ENCODE data around the gene VAV1. TPM values are rescaled to one million over a fixed set of nuclear protein-coding genes. Genes with fewer than 3 reads are reported as not detected.
"Not testable (repeated sequence)": the region's sequence is repeated elsewhere in the genome, so short reads cannot be mapped to it uniquely, and the experiment has no call there.

Gene VAV1
- total RNA-seq, 1 experiment from 2014 or later: not detected

DNA sequence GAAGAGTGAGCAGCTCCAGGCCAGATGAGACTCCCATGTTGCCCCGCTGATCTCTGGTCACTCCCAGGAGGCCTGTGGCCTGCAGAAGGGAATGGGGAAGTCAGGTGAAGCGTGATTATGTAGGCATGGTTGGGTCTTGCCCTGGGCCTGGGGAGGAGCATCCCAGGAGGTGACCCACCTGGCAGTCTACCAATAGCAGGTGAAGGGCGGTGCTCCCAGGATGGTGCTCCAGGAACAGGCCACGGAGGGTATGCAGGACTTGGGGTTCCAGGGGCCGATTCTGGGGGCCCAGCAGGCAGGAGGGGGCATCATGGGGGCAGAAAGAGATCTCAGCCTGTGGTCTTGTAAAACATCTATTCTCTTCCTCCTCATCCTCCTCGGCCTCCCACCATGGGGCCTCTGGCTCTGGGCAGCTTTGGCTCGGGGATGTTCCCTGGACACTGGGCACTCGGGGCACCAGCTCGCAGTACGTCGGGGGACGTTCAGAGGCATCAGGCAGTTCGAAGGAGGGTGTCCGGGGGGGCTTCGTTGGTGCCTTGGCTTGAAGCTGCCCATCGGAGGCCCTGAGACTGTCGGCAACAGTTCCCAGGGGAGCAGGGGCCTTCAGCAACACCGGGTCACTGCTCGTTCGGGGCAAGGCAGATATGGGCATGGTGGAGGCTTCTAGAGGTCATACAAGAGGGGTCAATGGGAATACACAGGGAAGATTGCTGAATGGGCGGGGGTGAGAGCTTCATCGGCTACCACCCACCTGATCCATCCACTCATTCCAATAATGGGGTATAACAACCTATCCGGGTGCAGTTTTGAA, 17.6 kb upstream of the VAV1 start:
- no peak for DNase-seq (ENCODE audit: low read depth)

DNA sequence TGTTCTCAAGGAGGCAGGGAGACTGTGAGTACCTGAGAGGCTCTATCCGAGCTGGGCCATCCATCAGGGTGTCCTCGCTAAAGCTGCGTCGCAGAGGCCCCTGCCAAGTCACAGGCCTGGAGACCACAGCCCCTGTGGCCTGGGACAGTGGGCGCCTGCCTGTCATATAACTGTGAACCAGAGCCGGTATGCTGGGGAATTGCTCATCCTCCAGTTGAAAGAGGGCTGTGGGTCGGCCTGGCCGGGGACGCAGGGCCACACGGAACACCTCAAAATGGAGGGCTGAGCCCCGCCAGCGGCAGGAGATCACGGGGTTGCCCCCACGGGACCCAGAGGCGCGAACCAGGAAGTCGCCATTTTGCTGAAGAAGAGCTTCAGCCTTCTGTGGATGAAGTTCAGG, 11.9 kb upstream of the VAV1 start:
- DNase-seq (ENCODE audit: low read depth): no peak

- peak; percentile 28 for DNase-seq (ENCODE audit: low read depth)
Measured at GRCh38 chr19:6761053-6761676, 11.3 kb upstream of the VAV1 start.

DNA sequence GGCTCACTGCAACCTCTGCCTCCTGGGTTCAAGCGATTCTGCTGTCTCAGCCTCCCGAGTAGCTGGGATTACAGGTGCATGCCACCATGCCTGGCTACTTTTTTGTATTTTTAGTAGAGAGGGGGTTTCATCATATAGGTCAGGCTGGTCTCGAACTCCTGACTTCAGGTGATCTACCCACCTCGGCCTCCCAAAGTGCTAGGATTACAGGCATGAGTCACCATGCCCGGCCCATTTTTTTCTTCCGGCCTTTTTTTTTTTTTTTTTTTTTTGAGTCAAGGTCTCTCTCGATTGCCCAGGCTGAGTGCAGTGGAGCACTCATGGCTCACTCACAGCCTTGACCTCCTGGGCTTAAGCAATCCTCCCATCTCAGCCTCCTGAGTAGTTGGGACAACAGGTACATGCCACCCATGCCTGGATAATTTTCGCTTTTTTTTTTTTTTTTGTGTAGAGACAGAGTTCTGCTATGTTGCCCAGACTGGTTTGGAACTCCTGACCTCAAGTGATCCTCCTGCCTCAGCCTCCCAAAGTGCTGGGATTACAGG, 10.2 kb upstream of the VAV1 start:
- DNase-seq (ENCODE audit: low read depth): not testable (repeated sequence)

DNA sequence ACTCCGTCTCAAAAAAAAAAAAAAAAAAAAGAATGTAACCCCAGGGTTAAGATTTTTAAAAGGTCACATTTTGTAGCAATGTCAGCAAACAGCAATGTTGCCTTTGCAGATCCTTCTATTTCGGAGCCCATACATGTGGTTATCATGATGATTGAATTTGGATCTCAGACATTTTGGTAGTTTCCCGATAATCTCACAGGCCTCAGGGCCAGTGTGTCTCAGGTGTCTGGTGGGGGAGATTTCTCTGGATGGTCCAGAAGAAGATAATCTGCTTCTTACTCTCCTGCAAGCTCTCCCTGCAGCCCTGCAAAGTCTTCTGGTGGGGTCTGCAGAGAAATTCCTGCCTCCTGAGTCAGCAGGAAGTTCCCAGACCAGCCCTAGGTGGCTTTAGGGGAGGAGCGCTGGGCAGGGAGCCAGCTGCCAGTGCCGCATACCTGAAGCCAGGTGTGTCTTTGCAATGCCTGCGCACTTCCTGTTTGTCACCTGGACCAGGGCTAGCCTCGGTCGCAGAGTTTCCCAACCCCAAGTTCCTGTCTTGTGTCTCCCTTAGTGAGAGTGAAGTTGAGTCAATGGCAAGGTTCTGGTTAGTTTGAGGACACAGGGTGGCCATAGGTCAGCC, 6.7 kb upstream of the VAV1 start:
- peak; percentile 41 for DNase-seq (ENCODE audit: low read depth)

GRCh38 chr19:6766357-6767080, 6.0 kb upstream of the VAV1 start:
- DNase-seq (ENCODE audit: low read depth): no peak

DNA sequence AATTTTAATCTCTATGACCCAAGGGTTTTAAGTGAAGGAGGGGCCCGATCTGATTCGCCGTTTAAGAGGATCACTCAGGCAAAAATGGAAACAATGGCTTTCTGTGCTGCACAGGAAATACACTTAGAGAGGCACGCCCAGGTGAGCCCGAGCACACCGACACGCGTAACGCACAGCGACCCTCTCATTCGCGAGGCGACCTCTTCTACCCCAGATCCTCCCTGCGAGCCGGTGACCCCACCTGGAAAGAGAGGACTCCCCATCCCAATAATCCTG, 5.5 kb upstream of the VAV1 start:
- no peak for DNase-seq (ENCODE audit: low read depth)

DNA sequence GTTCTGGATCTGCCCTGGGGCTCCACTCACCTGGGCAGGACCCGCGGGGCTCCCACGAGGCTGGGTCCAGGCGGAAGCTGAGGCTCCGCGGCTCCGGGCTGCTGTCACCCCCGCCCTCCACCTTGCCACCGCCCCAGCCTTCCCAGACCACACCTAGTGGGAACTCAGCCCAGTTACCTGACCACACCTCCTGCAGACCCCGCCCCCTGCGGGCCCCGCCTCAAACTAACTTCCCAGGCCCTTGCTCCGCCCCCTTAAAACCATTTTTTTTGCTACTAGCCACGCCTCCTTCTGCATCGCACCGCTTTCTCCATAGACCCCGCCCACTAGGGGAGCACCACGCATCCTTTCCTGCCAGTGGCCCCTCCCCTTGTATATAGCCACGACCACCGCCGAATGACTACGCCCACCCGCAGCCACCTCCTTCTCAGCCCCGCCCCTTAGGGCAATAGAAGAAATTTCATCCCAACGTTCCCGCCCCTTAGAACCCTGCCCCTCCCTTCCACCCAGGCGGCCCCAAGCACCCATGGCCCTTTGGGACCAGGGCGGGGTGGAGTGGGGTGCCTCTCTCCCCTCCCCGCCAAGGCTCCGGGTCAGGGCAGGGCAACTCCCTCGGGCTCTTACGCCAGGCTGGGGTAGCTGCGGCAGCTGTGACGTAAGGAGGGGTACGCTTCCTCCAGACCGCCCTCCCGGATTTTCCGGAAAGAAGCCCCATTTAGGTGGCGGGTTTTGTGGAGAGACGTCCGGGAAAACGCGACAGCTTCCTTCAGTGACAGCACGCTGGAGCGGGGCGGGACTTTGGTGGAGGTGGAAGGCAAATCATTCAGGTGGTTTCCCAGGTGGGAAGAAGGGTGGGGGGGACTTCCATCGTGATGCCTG, 4.9 kb upstream of the VAV1 start, which contains the start of gene SH2D3A:
Gene SH2D3A, minus strand, starts transcription at position 79 of the 879 bp plus-strand sequence. CDS start 3,687 bp downstream, outside the sequence.
- DNase-seq (ENCODE audit: low read depth): no peak

- no peak for DNase-seq (ENCODE audit: low read depth)
Measured at GRCh38 chr19:6768236-6768785, 4.2 kb upstream of the VAV1 start.

- no peak for DNase-seq (ENCODE audit: low read depth)
Measured at GRCh38 chr19:6769006-6769619, 3.4 kb upstream of the VAV1 start.

- DNase-seq (ENCODE audit: low read depth): not testable (repeated sequence)
Measured at GRCh38 chr19:6771648-6772027, 870 bp upstream of the VAV1 start.

DNA sequence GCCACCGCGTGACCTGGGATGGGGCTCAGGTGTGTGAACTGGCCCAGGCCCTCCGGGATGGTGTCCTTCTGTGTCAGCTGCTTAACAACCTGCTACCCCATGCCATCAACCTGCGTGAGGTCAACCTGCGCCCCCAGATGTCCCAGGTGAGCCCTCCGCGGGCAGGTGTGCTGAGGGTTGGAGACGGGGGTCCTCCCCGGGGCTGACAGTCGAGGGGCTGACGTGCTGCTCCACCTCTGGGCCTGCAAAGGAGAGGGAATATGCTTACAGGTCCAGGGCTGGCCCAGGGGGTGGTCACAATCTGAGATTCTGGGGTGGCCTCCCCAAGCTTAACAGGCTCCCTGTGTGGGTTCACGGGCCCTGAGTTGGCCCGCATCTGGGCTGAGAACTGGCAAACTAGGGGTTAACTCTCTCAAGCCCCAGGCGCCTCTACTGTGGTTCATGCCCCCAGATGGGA, 386 bp downstream of the VAV1 start:
- DNase-seq (ENCODE audit: low read depth): no peak

DNA sequence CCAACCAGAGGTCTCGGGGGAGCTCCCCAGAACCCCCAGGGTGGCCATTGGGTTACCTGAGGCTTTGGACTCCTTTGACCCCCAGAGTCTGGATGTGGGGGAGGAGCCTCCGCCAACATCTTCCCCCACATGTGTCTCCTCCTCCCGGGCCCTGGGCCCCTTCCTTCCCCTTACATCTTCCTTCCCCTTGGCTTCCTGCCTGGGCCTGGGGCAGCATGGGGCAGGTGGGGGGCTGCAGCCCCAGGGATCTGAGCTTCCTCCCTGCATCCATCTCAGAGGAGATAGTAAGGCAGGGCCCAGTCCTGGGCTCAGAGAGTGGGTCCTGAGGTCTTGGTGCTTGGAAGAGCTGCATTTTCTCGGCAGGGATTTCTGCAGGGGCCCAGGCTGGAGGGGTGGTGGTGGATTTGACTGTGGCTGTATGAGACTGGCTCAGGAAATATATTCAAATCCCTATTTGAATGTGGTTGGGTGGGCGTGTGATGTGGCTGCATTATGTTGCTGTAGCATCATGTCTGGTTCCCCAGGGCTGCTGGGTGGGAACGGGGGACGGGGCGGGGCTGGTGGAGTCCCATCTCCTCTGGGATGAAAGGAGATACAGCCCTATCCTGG, 919 bp downstream of the VAV1 start:
- no peak for DNase-seq (ENCODE audit: low read depth)

GRCh38 chr19:6774821-6775707, 2.6 kb downstream of the VAV1 start:
- no peak for DNase-seq (ENCODE audit: low read depth)

DNA sequence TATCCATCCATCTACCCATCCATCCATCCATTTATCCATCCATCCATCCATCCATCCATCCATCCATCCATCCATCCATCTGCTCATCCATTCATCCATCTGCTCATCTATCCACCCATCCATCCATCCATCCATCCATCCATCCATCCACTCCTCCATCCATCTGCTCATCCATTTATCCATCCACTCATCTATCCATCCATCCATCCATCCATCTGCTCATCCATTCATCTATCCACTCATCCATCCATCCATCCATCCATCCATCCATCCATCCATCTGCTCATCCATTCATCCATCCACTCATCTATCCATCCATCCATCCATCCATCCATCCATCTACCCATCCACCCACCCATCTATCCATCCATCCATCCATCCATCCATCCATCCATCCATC, 3.5 kb downstream of the VAV1 start:
- DNase-seq (ENCODE audit: low read depth): not testable (repeated sequence)

GRCh38 chr19:6776999-6777398, 4.5 kb downstream of the VAV1 start:
- no peak for DNase-seq (ENCODE audit: low read depth)

GRCh38 chr19:6777434-6777833, 4.9 kb downstream of the VAV1 start:
- DNase-seq (ENCODE audit: low read depth): no peak

GRCh38 chr19:6778386-6778785, 5.9 kb downstream of the VAV1 start:
- DNase-seq (ENCODE audit: low read depth): no peak

GRCh38 chr19:6779206-6779605, 6.7 kb downstream of the VAV1 start:
- peak; percentile 33 for DNase-seq (ENCODE audit: low read depth)

All from M059J (cell line).